B cell (primary cell): ENCODE results near the gene HIPK4. TPM values are rescaled to one million over a fixed set of nuclear protein-coding genes. Genes with fewer than 3 reads are reported as not detected.

ENCODE experiments used
- ATAC-seq: fragments of 200-7000 bp; cut with Tn5 transposase; one replicate; pipeline ENCODE4 v1.10.0; 2021; ENCODE audit warnings: low read depth, mild to moderate bottlenecking, moderate number of reproducible peaks, moderate library complexity
- CTCF ChIA-PET: fragments of 350-600 bp; sonication (Branson Sonifier 250); formaldehyde crosslinking; loops from one replicate; lab custom pipeline; 2021; ENCODE audit warnings: antibody characterized with exemption, inconsistent platforms; lab: Charles Lee
- POLR2A ChIA-PET: fragments of 350-600 bp; sonication (Branson Sonifier 250); formaldehyde crosslinking; loops from one replicate; lab custom pipeline; 2021; ENCODE audit warnings: antibody characterized with exemption; lab: Charles Lee
- DNase-seq: peaks from one replicate; pipeline ENCODE4 v3.0.0; 2013
- H2AFZ ChIP-seq: 2 replicates; pipeline ENCODE4 v1.6.1; 2012; ENCODE audit warnings: mild to moderate bottlenecking, low read depth, low read length; ENCODE audit not compliant: insufficient read depth, poor library complexity, severe bottlenecking
- H3K27ac ChIP-seq, 2 donors: 1 replicate in 1 of 2; 2 replicates in 1 of 2; pipeline ENCODE4 v1.5.1; 2012 to 2013; ENCODE audit warnings: low read length in 2 of 2, mild to moderate bottlenecking in 2 of 2, moderate library complexity in 1 of 2
- H3K27me3 ChIP-seq, 4 experiments: fragments of 200-600 bp in 1 of 4; sonication (generic) in 1 of 4; replicated peaks in 1 of 4; 1 replicate in 2 of 4; 2 replicates in 2 of 4; pipeline versions ENCODE4 v1.6.1 to v1.7.0; 2013 to 2016; ENCODE audit warnings: low read length in 3 of 4, mild to moderate bottlenecking in 2 of 4, mixed read lengths in 1 of 4, moderate library complexity in 1 of 4; ENCODE audit not compliant: insufficient read depth in 4 of 4, control insufficient read depth in 3 of 4; ENCODE audit errors: control extremely low read depth in 1 of 4
- H3K36me3 ChIP-seq, 2 experiments: replicated peaks in 1 of 2; 1 replicate in 1 of 2; 2 replicates in 1 of 2; pipeline versions ENCODE4 v1.6.1 to v1.7.1; 2013; ENCODE audit warnings: low read length in 1 of 2; ENCODE audit not compliant: insufficient read depth in 2 of 2, control insufficient read depth in 1 of 2; ENCODE audit errors: control extremely low read depth in 1 of 2, extremely low read depth in 1 of 2
- H3K4me1 ChIP-seq, 2 donors: fragments of 200-600 bp in 1 of 2; sonication (generic) in 1 of 2; 1 replicate in 1 of 2; 2 replicates in 1 of 2; pipeline versions ENCODE4 v1.5.1 to v1.6.1; 2013 to 2017; ENCODE audit warnings: low read length in 2 of 2; ENCODE audit not compliant: control insufficient read depth in 2 of 2, insufficient read depth in 2 of 2
- H3K4me2 ChIP-seq: replicated peaks from 2 replicates; pipeline ENCODE3; 2012; ENCODE audit warnings: mild to moderate bottlenecking, low read depth, low read length; ENCODE audit not compliant: poor library complexity, severe bottlenecking
- H3K4me3 ChIP-seq, 5 experiments: fragments of 200-600 bp in 1 of 5; sonication (generic) in 1 of 5; 1 replicate in 3 of 5; 2 replicates in 2 of 5; pipeline versions ENCODE4 v1.5.1 to v1.7.0; 2011 to 2016; ENCODE audit warnings: low read length in 4 of 5, mild to moderate bottlenecking in 4 of 5, low read depth in 2 of 5, control low read depth in 1 of 5, moderate library complexity in 1 of 5; ENCODE audit not compliant: insufficient read depth in 1 of 5; ENCODE audit errors: control extremely low read depth in 1 of 5, extremely low read depth in 1 of 5
- H3K79me2 ChIP-seq: fragments of 200-600 bp; sonication (generic); one replicate; pipeline ENCODE4 v1.6.0; 2016; ENCODE audit warnings: low read length; ENCODE audit not compliant: control insufficient read depth, insufficient read depth
- H3K9ac ChIP-seq: fragments of 200-600 bp; sonication (generic); 2 replicates; pipeline ENCODE4 v1.6.1; 2017; ENCODE audit warnings: mild to moderate bottlenecking, low read length, moderate library complexity
- H3K9me3 ChIP-seq, 3 donors: one replicate each; pipeline versions ENCODE4 v1.6.1 to v1.7.1; 2013; ENCODE audit warnings: low read length in 2 of 3; ENCODE audit not compliant: control insufficient read depth in 2 of 3, insufficient read depth in 1 of 3; ENCODE audit errors: control extremely low read depth in 1 of 3
- H4K20me1 ChIP-seq: 2 replicates; pipeline ENCODE4 v1.6.0; 2012; ENCODE audit warnings: mild to moderate bottlenecking, low read length; ENCODE audit not compliant: insufficient read depth, control insufficient read depth, poor library complexity, severe bottlenecking
- H3K27ac Mint-ChIP-seq: one replicate; pipeline ENCODE4 v1.8.0; 2021; ENCODE audit warnings: mixed read lengths
- H3K27me3 Mint-ChIP-seq: one replicate; pipeline ENCODE4 v1.8.0; 2021; ENCODE audit warnings: mixed read lengths
- H3K4me1 Mint-ChIP-seq: one replicate; pipeline ENCODE4 v1.8.0; 2021; ENCODE audit warnings: mixed read lengths
- H3K4me3 Mint-ChIP-seq: one replicate; pipeline ENCODE4 v1.8.0; 2021; ENCODE audit warnings: mixed read lengths
- H3K9me3 Mint-ChIP-seq: one replicate; pipeline ENCODE4 v1.8.0; 2022; ENCODE audit warnings: mixed read lengths; ENCODE audit not compliant: insufficient read depth
- EZH2 ChIP-seq: IDR thresholded peaks from 2 replicates; pipeline ENCODE4 v1.6.1; 2012; ENCODE audit warnings: borderline replicate concordance, low read depth, mild to moderate bottlenecking, moderate library complexity, low read length; ENCODE audit not compliant: insufficient read depth, poor library complexity, severe bottlenecking
- WGBS: methylation state at CpG from one replicate; pipeline ENCODE4 v1.1.5; 2013; ENCODE audit warnings: missing lambda C conversion rate; ENCODE audit not compliant: insufficient coverage; 5-methylcytosine and 5-hydroxymethylcytosine counted together
- intact Hi-C: fragments of 100-400 bp; cut with micrococcal nuclease; formaldehyde crosslinking; loops from one replicate; pipeline ENCODE4 v1.10.0; 2022
- polyA plus RNA-seq: library from polyadenylated mRNA; depleted of rRNA; stranded (reverse); fragments of >200 nt; gene quantifications from 2 replicates; pipeline ENCODE4 v1.2.3, GENCODE V29; 2012
- total RNA-seq, 2 donors: library from RNA; stranded (reverse); fragments of 120-200 nt in 1 of 2; gene quantifications; 1 replicate in 1 of 2; 2 replicates in 1 of 2; pipeline versions ENCODE4 v1.2.3 to v1.2.4, GENCODE V29; 2013 to 2022
- TF ChIP-seq, protein P1 (sequence below): fragments of 200-600 bp; IDR thresholded peaks from one replicate; pipeline ENCODE4 v1.8.0; 2022; ENCODE audit warnings: antibody characterized with exemption, mild to moderate bottlenecking

HIPK4 gene
- total and polyA plus RNA-seq, 2 donors (not counting 1 experiment from before 2014, with no cell fraction given): 0.04 to 0.20 TPM

GRCh38 chr19:40424637-40425449, 34.9 kb upstream of the HIPK4 start:
- Histone ChIP-seq H3K9me3 (no peaks in the 10 kb centered on the region), H3K79me2 (peaks cover 26% of the 10 kb centered on the region), H2AFZ (peak overlapping the region; percentile 81), H3K4me2 (peak overlapping the region; percentile 92), H3K27me3 (no peaks in the 10 kb centered on the region), H3K27ac (peak overlapping the region; percentile 84 to 93), H3K36me3 (peaks cover 0 to 9% of the 10 kb centered on the region in 2 experiments), H3K4me3 (peak overlapping the region; percentile 58 to 89 (median 82)), H3K4me1 (peaks cover 14 to 28% of the 10 kb centered on the region in 2 donors), H3K9ac (peak overlapping the region; percentile 85), H4K20me1 (no peaks in the 10 kb centered on the region)
- WGBS: 4% methylated on average over 24 of the region's 28 CpGs
- no peak for DNase-seq
- Mint-ChIP-seq H3K4me1 (peaks cover 29% of the 10 kb centered on the region), H3K9me3 (no peaks in the 10 kb centered on the region), H3K27ac (peak overlapping the region; percentile 98), H3K4me3 (peak overlapping the region; percentile 98), H3K27me3 (no peaks in the 10 kb centered on the region)
- TF ChIP-seq EZH2: no peak
- TF ChIP-seq, protein P1, sequence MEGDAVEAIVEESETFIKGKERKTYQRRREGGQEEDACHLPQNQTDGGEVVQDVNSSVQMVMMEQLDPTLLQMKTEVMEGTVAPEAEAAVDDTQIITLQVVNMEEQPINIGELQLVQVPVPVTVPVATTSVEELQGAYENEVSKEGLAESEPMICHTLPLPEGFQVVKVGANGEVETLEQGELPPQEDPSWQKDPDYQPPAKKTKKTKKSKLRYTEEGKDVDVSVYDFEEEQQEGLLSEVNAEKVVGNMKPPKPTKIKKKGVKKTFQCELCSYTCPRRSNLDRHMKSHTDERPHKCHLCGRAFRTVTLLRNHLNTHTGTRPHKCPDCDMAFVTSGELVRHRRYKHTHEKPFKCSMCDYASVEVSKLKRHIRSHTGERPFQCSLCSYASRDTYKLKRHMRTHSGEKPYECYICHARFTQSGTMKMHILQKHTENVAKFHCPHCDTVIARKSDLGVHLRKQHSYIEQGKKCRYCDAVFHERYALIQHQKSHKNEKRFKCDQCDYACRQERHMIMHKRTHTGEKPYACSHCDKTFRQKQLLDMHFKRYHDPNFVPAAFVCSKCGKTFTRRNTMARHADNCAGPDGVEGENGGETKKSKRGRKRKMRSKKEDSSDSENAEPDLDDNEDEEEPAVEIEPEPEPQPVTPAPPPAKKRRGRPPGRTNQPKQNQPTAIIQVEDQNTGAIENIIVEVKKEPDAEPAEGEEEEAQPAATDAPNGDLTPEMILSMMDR: no peak
- ChIA-PET CTCF (interaction anchor here (0.7 to 9.5 kb wide), 5 partner anchors 11 to 120 kb away, joined by 3 to 86 read pairs (median 5); partner anchors contain the start of genes BLVRB, SERTAD3 and SPTBN4), POLR2A (interaction anchor here (1.2 to 5.8 kb wide), 3 partner anchors 9 to 41 kb away, joined by 3 to 63 read pairs (median 12); partner anchors contain the start of genes BLVRB, SERTAD3 and SPTBN4)
- no peak for ATAC-seq
- intact Hi-C loops: loop anchor here (1.0 kb wide), 1 partner anchor 145 kb away; no protein-coding TSS in a partner anchor
